ENCODE measurements around the gene SNAI3.
A peak's percentile ranks its signal among the peaks of the same experiment; 100 is the strongest.

Gene SNAI3

DNA sequence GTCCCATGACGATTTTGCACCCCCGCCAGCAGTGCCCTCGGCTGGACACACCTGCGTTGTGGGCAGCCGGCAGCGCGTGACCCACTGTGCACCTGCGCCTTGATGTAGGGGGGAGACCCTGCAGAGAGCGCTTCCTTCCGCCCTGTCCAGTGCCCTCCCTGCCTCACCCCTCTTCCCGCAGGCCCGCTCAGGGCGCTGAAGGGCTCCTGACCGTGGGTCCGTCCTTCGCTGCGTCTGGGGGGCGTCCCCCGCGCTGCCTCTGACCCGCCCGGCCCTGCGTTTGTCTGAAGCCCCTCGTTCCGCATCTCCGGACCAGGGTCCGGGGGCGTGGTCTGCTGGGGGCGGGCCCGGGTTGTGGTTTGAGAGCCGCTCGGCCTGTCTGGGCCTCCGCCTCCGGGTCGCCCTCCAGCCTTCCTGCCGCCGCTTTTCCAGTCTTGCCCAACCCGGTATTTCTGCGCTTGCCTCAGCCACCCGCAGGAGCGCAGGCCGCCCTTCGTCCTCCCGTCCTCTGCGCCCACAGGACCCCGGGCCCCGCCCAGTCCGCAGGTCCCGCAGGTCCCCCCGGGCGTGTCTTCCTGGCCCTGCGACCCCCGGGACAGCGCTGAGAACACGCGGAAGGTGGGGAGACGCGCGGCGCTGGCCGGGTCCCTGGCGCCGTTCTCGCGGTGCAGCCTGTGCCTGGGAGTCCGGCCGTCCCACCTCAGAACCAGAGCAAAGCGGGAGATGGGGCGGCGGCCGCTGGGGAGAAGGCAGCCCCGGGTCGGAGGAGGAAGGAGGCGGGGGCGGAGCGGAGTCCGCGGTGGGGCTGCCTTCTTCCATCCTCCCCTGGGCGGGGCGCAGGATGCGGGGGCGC, 51.9 kb downstream of the SNAI3 start:
- no peaks in the 10 kb centered on the region for H3K9me3 ChIP-seq (ENCODE audit: control insufficient read depth, insufficient read depth, low read depth, low read length)
- ChIA-PET POLR2A (no interaction called here), CTCF (interaction anchor here (1.4 kb wide), 1 partner anchor 11 kb away, joined by 7 read pairs; no protein-coding TSS in a partner anchor)
- H3K4me1 ChIP-seq (ENCODE audit: control insufficient read depth, insufficient read depth, low read length) = no peaks in the 10 kb centered on the region
- no peak for TF ChIP-seq ZNF501 (tag by site-specific recombination; IDR thresholded peaks at IDR 0.05)
- TF ChIP-seq KLF9 (tag by site-specific recombination; IDR thresholded peaks at IDR 0.05; ENCODE audit: low read depth) = peak; percentile 21; the same call in 1 of the 2 replicates
- no peak for TF ChIP-seq ZNF776 (tag by site-specific recombination; IDR thresholded peaks at IDR 0.05; ENCODE audit: borderline replicate concordance)
- no peak for TF ChIP-seq ZNF768 (tag by site-specific recombination; IDR thresholded peaks at IDR 0.05)
- peak; percentile 95 for TF ChIP-seq KLF1 (tag by site-specific recombination; IDR thresholded peaks at IDR 0.05)
- peak; percentile 56 for TF ChIP-seq EGR2 (tag by site-specific recombination; IDR thresholded peaks at IDR 0.05; ENCODE audit: low read depth)
- 0 out of 2 replicates have a peak, but pooled peaks have one; percentile 25 for TF ChIP-seq ZNF239 (tag by site-specific recombination; IDR thresholded peaks at IDR 0.05)
- no peak for TF ChIP-seq ZNF354C (tag by site-specific recombination; IDR thresholded peaks at IDR 0.05; ENCODE audit: borderline replicate concordance, low read depth)
- TF ChIP-seq, protein P1, sequence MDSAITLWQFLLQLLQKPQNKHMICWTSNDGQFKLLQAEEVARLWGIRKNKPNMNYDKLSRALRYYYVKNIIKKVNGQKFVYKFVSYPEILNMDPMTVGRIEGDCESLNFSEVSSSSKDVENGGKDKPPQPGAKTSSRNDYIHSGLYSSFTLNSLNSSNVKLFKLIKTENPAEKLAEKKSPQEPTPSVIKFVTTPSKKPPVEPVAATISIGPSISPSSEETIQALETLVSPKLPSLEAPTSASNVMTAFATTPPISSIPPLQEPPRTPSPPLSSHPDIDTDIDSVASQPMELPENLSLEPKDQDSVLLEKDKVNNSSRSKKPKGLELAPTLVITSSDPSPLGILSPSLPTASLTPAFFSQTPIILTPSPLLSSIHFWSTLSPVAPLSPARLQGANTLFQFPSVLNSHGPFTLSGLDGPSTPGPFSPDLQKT (IDR thresholded peaks at IDR 0.05; ENCODE audit: borderline replicate concordance, low read depth, low read length) = no peak
- peak; percentile 59 for TF ChIP-seq ZFHX2 (tag by site-specific recombination; conservative IDR thresholded peaks at IDR 0.05)
- TF ChIP-seq ZNF561 (tag by site-specific recombination; IDR thresholded peaks at IDR 0.05; ENCODE audit: borderline replicate concordance) = no peak
- no peak for TF ChIP-seq ZNF266 (tag by site-specific recombination; IDR thresholded peaks at IDR 0.05; ENCODE audit: low read depth)
- H3K36me3 ChIP-seq (ENCODE audit: control insufficient read depth in 2 of 2, insufficient read depth in 1 of 2, low read length in 2 of 2) = peaks cover 0 to 38% of the 10 kb centered on the region in 2 experiments; a peak in 1 of 3 replicates
- H3K27ac ChIP-seq (ENCODE audit: extremely low read depth, low read depth, low read length) = no peak overlapping the region
- peak overlapping the region; percentile 30 for H3K4me3 ChIP-seq (ENCODE audit: low read depth, low read length)

DNA sequence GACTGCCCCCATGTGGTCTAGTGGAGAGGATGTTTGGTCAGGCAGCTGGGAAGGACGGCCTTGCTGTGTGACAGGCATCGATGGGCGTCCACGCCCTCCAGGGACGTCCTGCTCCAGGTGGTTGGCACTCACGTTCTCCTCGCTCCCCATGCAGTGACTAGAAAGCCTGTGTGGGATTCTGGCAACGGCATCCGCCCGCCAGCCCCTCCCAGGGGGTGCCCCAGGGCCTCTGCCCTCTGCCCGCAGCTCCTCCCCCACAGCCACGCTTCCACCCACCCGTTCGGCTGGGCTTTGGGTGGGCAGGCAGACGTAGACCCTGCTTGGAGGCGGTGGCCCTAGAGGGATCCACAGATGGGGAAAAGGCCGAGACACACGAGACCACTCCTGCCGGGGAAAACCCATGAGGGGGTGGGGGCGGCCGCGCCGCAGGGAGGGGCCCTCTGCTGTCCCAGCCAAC, 52.6 kb downstream of the SNAI3 start:
- POLR2A ChIA-PET = interaction anchor here (0.8 kb wide), 2 partner anchors 29 to 63 kb away, joined by 4 to 5 read pairs; partner anchors contain the start of genes MVD and ZC3H18
- no peaks in the 10 kb centered on the region for H3K9me3 ChIP-seq (ENCODE audit: control insufficient read depth, insufficient read depth, low read depth, low read length)
- H3K4me3 ChIP-seq (ENCODE audit: low read depth, low read length) = no peak overlapping the region
- no peak overlapping the region for H3K27ac ChIP-seq (ENCODE audit: extremely low read depth, low read depth, low read length)
- H3K36me3 ChIP-seq (ENCODE audit: control insufficient read depth in 2 of 2, insufficient read depth in 1 of 2, low read length in 2 of 2) = peaks cover 0 to 41% of the 10 kb centered on the region in 2 experiments; a peak in 1 of 3 replicates
- TF ChIP-seq GLI4 (tag by site-specific recombination; IDR thresholded peaks at IDR 0.05) = no peak
- peak; percentile 79 for TF ChIP-seq EGR2 (tag by site-specific recombination; IDR thresholded peaks at IDR 0.05; ENCODE audit: low read depth)
- TF ChIP-seq GLIS1 (tag by site-specific recombination; IDR thresholded peaks at IDR 0.05) = no peak
- TF ChIP-seq KLF1 (tag by site-specific recombination; IDR thresholded peaks at IDR 0.05) = peak; percentile 65
- peak; percentile 73 for TF ChIP-seq ZFHX2 (tag by site-specific recombination; conservative IDR thresholded peaks at IDR 0.05)
- CTCF ChIA-PET = interaction anchor here (0.6 to 2.6 kb wide), 6 partner anchors 10 to 809 kb away, joined by 3 to 15 read pairs (median 5); no protein-coding TSS in a partner anchor
- H3K4me1 ChIP-seq (ENCODE audit: control insufficient read depth, insufficient read depth, low read length) = no peaks in the 10 kb centered on the region

DNA sequence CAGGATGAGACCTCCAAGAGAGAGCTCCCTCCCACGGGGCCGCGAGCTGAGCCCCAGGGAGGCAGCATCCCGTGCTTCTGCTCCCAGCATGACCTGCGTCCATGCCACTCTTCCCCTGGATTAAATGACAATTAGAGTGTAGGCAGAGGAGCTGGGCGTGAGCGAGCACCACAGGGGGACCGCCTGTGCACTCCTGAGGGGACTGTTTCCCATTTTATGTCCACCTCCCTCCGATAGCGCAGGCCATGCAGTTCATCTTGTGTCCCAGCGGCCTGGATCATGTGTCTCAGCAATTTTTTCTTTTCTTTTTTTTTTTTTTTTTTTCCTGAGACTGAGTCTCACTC, 53.7 kb downstream of the SNAI3 start:
- ChIA-PET POLR2A (no interaction called here), CTCF (interaction anchor here (1.4 to 2.6 kb wide), 3 partner anchors 9 to 15 kb away, joined by 5 to 15 read pairs (median 7); no protein-coding TSS in a partner anchor)
- H3K4me3 ChIP-seq (ENCODE audit: low read depth, low read length) = no peak overlapping the region
- no peak overlapping the region for H3K27ac ChIP-seq (ENCODE audit: extremely low read depth, low read depth, low read length)
- H3K4me1 ChIP-seq (ENCODE audit: control insufficient read depth, insufficient read depth, low read length) = no peaks in the 10 kb centered on the region
- H3K9me3 ChIP-seq (ENCODE audit: control insufficient read depth, insufficient read depth, low read depth, low read length) = no peaks in the 10 kb centered on the region
- H3K36me3 ChIP-seq (ENCODE audit: control insufficient read depth in 2 of 2, insufficient read depth in 1 of 2, low read length in 2 of 2) = peaks cover 0 to 53% of the 10 kb centered on the region in 2 experiments; a peak in 1 of 3 replicates
- TF ChIP-seq, protein P2, sequence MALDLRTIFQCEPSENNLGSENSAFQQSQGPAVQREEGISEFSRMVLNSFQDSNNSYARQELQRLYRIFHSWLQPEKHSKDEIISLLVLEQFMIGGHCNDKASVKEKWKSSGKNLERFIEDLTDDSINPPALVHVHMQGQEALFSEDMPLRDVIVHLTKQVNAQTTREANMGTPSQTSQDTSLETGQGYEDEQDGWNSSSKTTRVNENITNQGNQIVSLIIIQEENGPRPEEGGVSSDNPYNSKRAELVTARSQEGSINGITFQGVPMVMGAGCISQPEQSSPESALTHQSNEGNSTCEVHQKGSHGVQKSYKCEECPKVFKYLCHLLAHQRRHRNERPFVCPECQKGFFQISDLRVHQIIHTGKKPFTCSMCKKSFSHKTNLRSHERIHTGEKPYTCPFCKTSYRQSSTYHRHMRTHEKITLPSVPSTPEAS (tag by site-specific recombination; IDR thresholded peaks at IDR 0.05) = no peak
- no peak for TF ChIP-seq ZNF24 (tag by site-specific recombination; IDR thresholded peaks at IDR 0.05)
- no peak for TF ChIP-seq ZNF211 (tag by site-specific recombination; IDR thresholded peaks at IDR 0.05; ENCODE audit: low read depth)
- peak; percentile 74 for TF ChIP-seq EGR2 (tag by site-specific recombination; IDR thresholded peaks at IDR 0.05; ENCODE audit: low read depth)
- no peak for TF ChIP-seq ZNF202 (tag by site-specific recombination; IDR thresholded peaks at IDR 0.05; ENCODE audit: borderline replicate concordance)
- TF ChIP-seq ZNF335 (tag by site-specific recombination; conservative IDR thresholded peaks at IDR 0.05) = no peak
- TF ChIP-seq ZIC2 (tag by site-specific recombination; IDR thresholded peaks at IDR 0.05) = peak; percentile 94
- TF ChIP-seq, protein P3, sequence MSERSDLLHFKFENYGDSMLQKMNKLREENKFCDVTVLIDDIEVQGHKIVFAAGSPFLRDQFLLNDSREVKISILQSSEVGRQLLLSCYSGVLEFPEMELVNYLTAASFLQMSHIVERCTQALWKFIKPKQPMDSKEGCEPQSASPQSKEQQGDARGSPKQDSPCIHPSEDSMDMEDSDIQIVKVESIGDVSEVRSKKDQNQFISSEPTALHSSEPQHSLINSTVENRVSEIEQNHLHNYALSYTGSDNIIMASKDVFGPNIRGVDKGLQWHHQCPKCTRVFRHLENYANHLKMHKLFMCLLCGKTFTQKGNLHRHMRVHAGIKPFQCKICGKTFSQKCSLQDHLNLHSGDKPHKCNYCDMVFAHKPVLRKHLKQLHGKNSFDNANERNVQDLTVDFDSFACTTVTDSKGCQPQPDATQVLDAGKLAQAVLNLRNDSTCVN (tag by site-specific recombination; optimal IDR thresholded peaks at IDR 0.05) = no peak
- TF ChIP-seq KLF8 (tag by site-specific recombination; IDR thresholded peaks at IDR 0.05) = no peak
- TF ChIP-seq ZNF785 (tag by site-specific recombination; IDR thresholded peaks at IDR 0.05) = no peak
- no peak for TF ChIP-seq ZNF76 (tag by site-specific recombination; IDR thresholded peaks at IDR 0.05; ENCODE audit: borderline replicate concordance, low read depth)
- TF ChIP-seq REPIN1 (tag by site-specific recombination; IDR thresholded peaks at IDR 0.05; ENCODE audit: low read depth) = no peak
- no peak for TF ChIP-seq ZNF223 (tag by site-specific recombination; IDR thresholded peaks at IDR 0.05)
- peak; percentile 61; the same call in 1 of the 2 replicates for TF ChIP-seq GLIS1 (tag by site-specific recombination; IDR thresholded peaks at IDR 0.05)
- TF ChIP-seq ZNF555 (tag by site-specific recombination; conservative IDR thresholded peaks at IDR 0.05) = no peak
